ENCODE results near the gene TINCR. TPM values are rescaled to one million over a fixed set of nuclear protein-coding genes. Genes with fewer than 3 reads are reported as not detected.

Gene TINCR
- total RNA-seq, 2 experiments from 2014 or later, result 0.74 to 1.6 TPM

DNA sequence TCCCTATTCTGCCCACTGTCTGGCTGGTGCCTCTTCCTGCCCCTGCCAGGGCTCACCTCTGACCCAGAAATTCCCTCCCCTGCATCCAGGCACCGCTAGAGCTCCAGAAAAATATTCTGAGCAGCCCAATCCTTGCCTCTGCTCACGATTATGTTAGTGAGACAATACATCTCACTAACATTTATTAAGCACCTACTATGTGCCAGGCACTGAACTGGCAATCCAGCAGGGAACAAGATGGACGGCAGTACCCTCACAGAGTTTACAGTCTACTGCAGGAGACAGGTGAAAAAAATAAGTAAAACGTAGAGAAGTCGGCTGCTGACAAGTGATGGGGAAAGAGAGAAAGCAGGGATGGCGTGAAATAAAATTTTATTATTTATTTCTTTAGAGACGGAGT, 5.5 kb downstream of the TINCR start:
- Mint-ChIP-seq H3K4me1 (ENCODE audit: low read depth) (no peaks in the 10 kb centered on the region), H3K4me3 (no peak overlapping the region), H3K36me3 (ENCODE audit: low read depth) (no peaks in the 10 kb centered on the region), H3K27ac (no peak overlapping the region), H3K27me3 (peaks cover 41% of the 10 kb centered on the region), H3K9me3 (no peaks in the 10 kb centered on the region)
- H3K9me3 ChIP-seq (ENCODE audit: control insufficient read depth in 1 of 2, insufficient read depth in 1 of 2, low read length in 2 of 2), result peaks cover 9 to 55% of the 10 kb centered on the region in 2 experiments
- TF ChIP-seq CTCF (IDR thresholded peaks at IDR 0.05), result no peak
- H3K4me3 ChIP-seq (ENCODE audit: low read length), result no peak overlapping the region
- CTCF ChIA-PET, result no interaction called here
- no peaks in the 10 kb centered on the region for H3K36me3 ChIP-seq (ENCODE audit: insufficient read depth, low read length)
- POLR2A ChIA-PET, result no interaction called here
- intact Hi-C loops (cut with DNase I, micrococcal nuclease), result no loop called here
- ATAC-seq (ENCODE audit: poor library complexity) (no peak), DNase-seq (no peak)
- no peak overlapping the region for H3K27ac ChIP-seq (ENCODE audit: low read depth in 1 of 2, low read length in 2 of 2)
- H3K4me1 ChIP-seq (ENCODE audit: insufficient read depth, low read length), result no peaks in the 10 kb centered on the region
- H3K27me3 ChIP-seq (ENCODE audit: control insufficient read depth in 1 of 2, insufficient read depth in 2 of 2, low read length in 2 of 2), result peaks cover 15 to 25% of the 10 kb centered on the region in 2 experiments

DNA sequence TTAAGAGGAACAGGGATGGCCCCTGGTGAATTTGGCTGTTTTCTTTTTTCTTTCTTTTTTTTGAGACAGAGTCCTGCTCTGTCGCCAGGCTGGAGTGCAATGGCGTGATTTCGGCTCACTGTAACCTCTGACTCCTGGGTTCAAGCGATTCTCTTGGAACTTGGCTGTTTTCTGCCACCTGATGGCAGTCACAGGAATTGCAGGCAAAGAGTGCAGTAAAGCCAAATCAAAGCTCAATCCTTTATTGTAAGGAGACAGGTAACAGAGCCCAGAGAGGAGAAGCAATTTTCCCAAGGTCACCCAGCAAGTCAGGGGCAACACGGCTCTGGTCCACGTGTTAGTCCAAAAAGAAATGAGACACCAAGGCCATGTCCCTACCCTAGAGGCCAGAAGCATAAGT, 6.2 kb downstream of the TINCR start:
- Histone ChIP-seq H3K4me1 (ENCODE audit: insufficient read depth, low read length) (no peaks in the 10 kb centered on the region), H3K36me3 (ENCODE audit: insufficient read depth, low read length) (no peaks in the 10 kb centered on the region), H3K9me3 (ENCODE audit: control insufficient read depth in 1 of 2, insufficient read depth in 1 of 2, low read length in 2 of 2) (peaks cover 9 to 56% of the 10 kb centered on the region in 2 experiments), H3K27me3 (ENCODE audit: control insufficient read depth in 1 of 2, insufficient read depth in 2 of 2, low read length in 2 of 2) (peaks cover 12 to 18% of the 10 kb centered on the region in 2 experiments), H3K4me3 (ENCODE audit: low read length) (no peak overlapping the region), H3K27ac (ENCODE audit: low read depth in 1 of 2, low read length in 2 of 2) (no peak overlapping the region)
- intact Hi-C loops (cut with DNase I, micrococcal nuclease), result no loop called here
- peak; percentile 14 for TF ChIP-seq CTCF (IDR thresholded peaks at IDR 0.05)
- ChIA-PET POLR2A (no interaction called here), CTCF (no interaction called here)
- H3K27ac Mint-ChIP-seq, result no peak overlapping the region
- DNase-seq, result no peak
- H3K4me3 Mint-ChIP-seq, result no peak overlapping the region
- no peaks in the 10 kb centered on the region for H3K36me3 Mint-ChIP-seq (ENCODE audit: low read depth)
- H3K27me3 Mint-ChIP-seq, result peaks cover 46% of the 10 kb centered on the region
- H3K4me1 Mint-ChIP-seq (ENCODE audit: low read depth), result no peaks in the 10 kb centered on the region
- ATAC-seq (ENCODE audit: poor library complexity), result no peak
- H3K9me3 Mint-ChIP-seq, result no peaks in the 10 kb centered on the region

GRCh38 chr19:5560156-5560555, 7.6 kb downstream of the TINCR start:
- peaks cover 9 to 50% of the 10 kb centered on the region in 2 experiments for H3K9me3 ChIP-seq (ENCODE audit: control insufficient read depth in 1 of 2, insufficient read depth in 1 of 2, low read length in 2 of 2)
- no peak overlapping the region for H3K4me3 Mint-ChIP-seq
- CTCF ChIA-PET, result no interaction called here
- TF ChIP-seq CTCF (IDR thresholded peaks at IDR 0.05), result no peak
- H3K4me1 ChIP-seq (ENCODE audit: insufficient read depth, low read length), result no peaks in the 10 kb centered on the region
- no peaks in the 10 kb centered on the region for H3K4me1 Mint-ChIP-seq (ENCODE audit: low read depth)
- no peaks in the 10 kb centered on the region for H3K36me3 Mint-ChIP-seq (ENCODE audit: low read depth)
- intact Hi-C loops (cut with DNase I, micrococcal nuclease), result no loop called here
- peaks cover 6 to 8% of the 10 kb centered on the region in 2 experiments for H3K27me3 ChIP-seq (ENCODE audit: control insufficient read depth in 1 of 2, insufficient read depth in 2 of 2, low read length in 2 of 2)
- peaks cover 47% of the 10 kb centered on the region for H3K27me3 Mint-ChIP-seq
- H3K4me3 ChIP-seq (ENCODE audit: low read length), result no peak overlapping the region
- H3K36me3 ChIP-seq (ENCODE audit: insufficient read depth, low read length), result no peaks in the 10 kb centered on the region
- POLR2A ChIA-PET, result no interaction called here
- DNase-seq, result no peak
- no peaks in the 10 kb centered on the region for H3K9me3 Mint-ChIP-seq
- H3K27ac ChIP-seq (ENCODE audit: low read depth in 1 of 2, low read length in 2 of 2), result no peak overlapping the region
- H3K27ac Mint-ChIP-seq, result no peak overlapping the region
- ATAC-seq (ENCODE audit: poor library complexity), result no peak

Data from CD4-positive, alpha-beta T cell (primary cell).